CD14-positive monocyte (primary cell): ENCODE measurements around the gene DTL. TPM values are rescaled to one million over a fixed set of nuclear protein-coding genes. Genes with fewer than 3 reads are reported as not detected.

Source experiments
- DNase-seq, 3 donors: peaks; one replicate each; pipeline ENCODE4 v3.0.0-alpha.2; 2011 to 2022
- H2AFZ ChIP-seq: 2 replicates; pipeline ENCODE4 v1.6.0; 2012; ENCODE audit warnings: mild to moderate bottlenecking, low read depth, low read length, inconsistent platforms; ENCODE audit not compliant: insufficient read depth, poor library complexity, severe bottlenecking
- H3K27ac ChIP-seq, 2 donors: 1 replicate in 1 of 2; 2 replicates in 1 of 2; pipeline ENCODE4 v1.5.1; 2012 to 2013; ENCODE audit warnings: low read length in 2 of 2, control low read depth in 1 of 2, inconsistent platforms in 1 of 2, low read depth in 1 of 2, mild to moderate bottlenecking in 1 of 2
- H3K27me3 ChIP-seq, 2 donors: one replicate each; pipeline versions ENCODE4 v1.6.0 to v1.6.1; 2011 to 2013; ENCODE audit warnings: low read length in 2 of 2; ENCODE audit not compliant: control insufficient read depth in 2 of 2, insufficient read depth in 2 of 2
- H3K36me3 ChIP-seq, 2 donors: replicated peaks in 1 of 2; 1 replicate in 1 of 2; 2 replicates in 1 of 2; pipeline versions ENCODE4 v1.5.1 to v1.6.1; 2012 to 2013; ENCODE audit warnings: low read length in 2 of 2, control low read depth in 1 of 2, inconsistent platforms in 1 of 2, mild to moderate bottlenecking in 1 of 2; ENCODE audit not compliant: insufficient read depth in 2 of 2, control insufficient read depth in 1 of 2
- H3K4me1 ChIP-seq, 2 donors: 1 replicate in 1 of 2; 2 replicates in 1 of 2; pipeline versions ENCODE4 v1.5.1 to v1.6.1; 2012 to 2013; ENCODE audit warnings: low read length in 2 of 2, control low read depth in 1 of 2, inconsistent platforms in 1 of 2, mild to moderate bottlenecking in 1 of 2, moderate library complexity in 1 of 2; ENCODE audit not compliant: insufficient read depth in 2 of 2, control insufficient read depth in 1 of 2
- H3K4me2 ChIP-seq: replicated peaks from 2 replicates; pipeline ENCODE3; 2012; ENCODE audit warnings: low read length, moderate library complexity, mild to moderate bottlenecking; ENCODE audit not compliant: poor library complexity, severe bottlenecking; ENCODE audit errors: extremely low read depth
- H3K4me3 ChIP-seq, 3 experiments: fragments of 200-600 bp in 1 of 3; sonication (generic) in 1 of 3; replicated peaks in 1 of 3; 1 replicate in 2 of 3; 2 replicates in 1 of 3; pipeline ENCODE4 v1.5.1; 2011 to 2013; ENCODE audit warnings: low read length in 3 of 3, mild to moderate bottlenecking in 3 of 3, control low read depth in 2 of 3, low read depth in 2 of 3, inconsistent platforms in 1 of 3, moderate library complexity in 1 of 3
- H3K79me2 ChIP-seq: 2 replicates; pipeline ENCODE4 v1.6.0; 2012; ENCODE audit warnings: mild to moderate bottlenecking, control low read depth, inconsistent platforms, low read length, moderate library complexity; ENCODE audit not compliant: insufficient read depth
- H3K9ac ChIP-seq: 2 replicates; pipeline ENCODE4 v1.6.0; 2017; ENCODE audit warnings: low read length, mild to moderate bottlenecking; ENCODE audit not compliant: insufficient read depth, poor library complexity, severe bottlenecking
- H3K9me3 ChIP-seq, 2 donors: replicated peaks in 1 of 2; 1 replicate in 1 of 2; 2 replicates in 1 of 2; pipeline versions ENCODE4 v1.5.1 to v1.6.1; 2012 to 2013; ENCODE audit warnings: low read length in 2 of 2, control low read depth in 1 of 2; ENCODE audit not compliant: control insufficient read depth in 1 of 2, insufficient read depth in 1 of 2
- H4K20me1 ChIP-seq: 2 replicates; pipeline ENCODE4 v1.6.0; 2012; ENCODE audit warnings: mild to moderate bottlenecking, low read length, control low read depth, moderate library complexity; ENCODE audit not compliant: insufficient read depth
- H3K27ac Mint-ChIP-seq, 7 donors: one replicate each; pipeline ENCODE4 v1.8.0; 2020; ENCODE audit warnings: mild to moderate bottlenecking in 7 of 7, mixed read lengths in 7 of 7, moderate library complexity in 6 of 7, inconsistent platforms in 2 of 7
- H3K27me3 Mint-ChIP-seq, 3 donors: one replicate each; pipeline ENCODE4 v1.8.0; 2021 to 2022; ENCODE audit warnings: low read depth in 3 of 3, mild to moderate bottlenecking in 3 of 3, mixed read lengths in 3 of 3, moderate library complexity in 3 of 3, inconsistent platforms in 1 of 3
- H3K36me3 Mint-ChIP-seq, 2 donors: one replicate each; pipeline ENCODE4 v1.8.0; 2020; ENCODE audit warnings: mixed read lengths in 2 of 2, inconsistent platforms in 1 of 2, mild to moderate bottlenecking in 1 of 2
- H3K4me1 Mint-ChIP-seq: one replicate; pipeline ENCODE4 v1.8.0; 2020; ENCODE audit warnings: mild to moderate bottlenecking, mixed read lengths
- H3K4me3 Mint-ChIP-seq, 2 donors: one replicate each; pipeline ENCODE4 v1.8.0; 2020; ENCODE audit warnings: mild to moderate bottlenecking in 2 of 2, mixed read lengths in 2 of 2, moderate library complexity in 1 of 2
- H3K9me3 Mint-ChIP-seq, 7 donors: one replicate each; pipeline ENCODE4 v1.8.0; 2020 to 2022; ENCODE audit warnings: mixed read lengths in 7 of 7, mild to moderate bottlenecking in 6 of 7, moderate library complexity in 6 of 7, inconsistent platforms in 2 of 7
- WGBS: methylation state at CpG from one replicate; pipeline ENCODE4 v1.1.5; 2013; ENCODE audit warnings: missing lambda C conversion rate; ENCODE audit not compliant: insufficient coverage; 5-methylcytosine and 5-hydroxymethylcytosine counted together
- intact Hi-C, 2 donors: fragments of 100-400 bp; cut with micrococcal nuclease; formaldehyde crosslinking; loops; one replicate each; pipeline versions ENCODE4 v1.15.0 to v1.15.1; 2023
- polyA plus RNA-seq, 3 donors: library from polyadenylated mRNA; depleted of rRNA in 1 of 3; unstranded in 2 of 3; stranded (reverse) in 1 of 3; fragments of 300-500 nt in 2 of 3; fragments of >200 nt in 1 of 3; fragmentation: Illumina TruSeq in 2 of 3; gene quantifications; 1 replicate in 2 of 3; 2 replicates in 1 of 3; pipeline ENCODE4 v1.2.3, GENCODE V29; 2012 to 2021
- TF ChIP-seq, protein P1 (sequence below): fragments of 200-600 bp; IDR thresholded peaks from one replicate; pipeline ENCODE4 v1.8.0; 2022; ENCODE audit warnings: antibody characterized with exemption, mild to moderate bottlenecking

DTL gene
- polyA plus RNA-seq, 3 donors = not detected

- Histone ChIP-seq H3K9ac (no peak overlapping the region), H3K4me3 (no peak overlapping the region), H3K27ac (peak overlapping the region in 1 of 2 donors; percentile 57), H3K4me2 (no peak overlapping the region), H3K79me2 (no peaks in the 10 kb centered on the region), H4K20me1 (no peaks in the 10 kb centered on the region), H3K9me3 (no peaks in the 10 kb centered on the region), H3K36me3 (no peaks in the 10 kb centered on the region), H2AFZ (no peak overlapping the region), H3K27me3 (no peaks in the 10 kb centered on the region), H3K4me1 (peaks cover 13 to 19% of the 10 kb centered on the region in 2 donors)
- Mint-ChIP-seq H3K36me3 (peaks cover 3 to 4% of the 10 kb centered on the region in 2 donors), H3K27me3 (peaks cover 0 to 1% (median 0%) of the 10 kb centered on the region in 3 donors), H3K4me1 (peaks cover 23% of the 10 kb centered on the region), H3K27ac (peak overlapping the region in 3 of 7 donors; percentile 17 to 82 (median 51)), H3K4me3 (no peak overlapping the region), H3K9me3 (no peaks in the 10 kb centered on the region)
- WGBS = 99% methylated on average over 8 of the region's 9 CpGs
- intact Hi-C loops = no loop called here
- DNase-seq = no peak
- TF ChIP-seq, protein P1, sequence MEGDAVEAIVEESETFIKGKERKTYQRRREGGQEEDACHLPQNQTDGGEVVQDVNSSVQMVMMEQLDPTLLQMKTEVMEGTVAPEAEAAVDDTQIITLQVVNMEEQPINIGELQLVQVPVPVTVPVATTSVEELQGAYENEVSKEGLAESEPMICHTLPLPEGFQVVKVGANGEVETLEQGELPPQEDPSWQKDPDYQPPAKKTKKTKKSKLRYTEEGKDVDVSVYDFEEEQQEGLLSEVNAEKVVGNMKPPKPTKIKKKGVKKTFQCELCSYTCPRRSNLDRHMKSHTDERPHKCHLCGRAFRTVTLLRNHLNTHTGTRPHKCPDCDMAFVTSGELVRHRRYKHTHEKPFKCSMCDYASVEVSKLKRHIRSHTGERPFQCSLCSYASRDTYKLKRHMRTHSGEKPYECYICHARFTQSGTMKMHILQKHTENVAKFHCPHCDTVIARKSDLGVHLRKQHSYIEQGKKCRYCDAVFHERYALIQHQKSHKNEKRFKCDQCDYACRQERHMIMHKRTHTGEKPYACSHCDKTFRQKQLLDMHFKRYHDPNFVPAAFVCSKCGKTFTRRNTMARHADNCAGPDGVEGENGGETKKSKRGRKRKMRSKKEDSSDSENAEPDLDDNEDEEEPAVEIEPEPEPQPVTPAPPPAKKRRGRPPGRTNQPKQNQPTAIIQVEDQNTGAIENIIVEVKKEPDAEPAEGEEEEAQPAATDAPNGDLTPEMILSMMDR = no peak
These were observed 90.1 kb downstream of the DTL start for GRCh38 chr1:212125654-212126053.

DNA sequence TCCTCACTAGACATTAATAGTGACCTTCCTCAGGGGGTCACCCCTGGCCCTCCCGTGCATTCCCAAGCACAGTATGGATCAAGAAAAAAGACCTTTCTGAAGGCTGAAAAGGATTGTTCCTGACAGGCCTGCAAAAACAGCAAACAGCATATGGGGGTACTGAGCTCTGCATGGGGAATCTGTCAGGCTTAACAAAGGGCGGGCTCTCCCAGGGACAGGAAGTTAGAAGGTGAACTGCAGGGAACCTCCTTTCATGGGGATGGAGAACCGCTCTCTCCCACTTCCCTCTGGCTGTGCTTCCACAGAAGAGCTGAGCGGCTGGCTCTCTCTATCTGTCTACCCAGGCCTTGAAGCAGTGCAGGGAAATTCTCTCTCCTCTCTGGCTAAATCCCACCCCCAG is 91.7 kb downstream of the DTL start:
- peak overlapping the region in 1 of 7 donors; percentile 23 for H3K27ac Mint-ChIP-seq
- Histone ChIP-seq H3K4me2 (no peak overlapping the region), H3K4me3 (no peak overlapping the region), H3K9me3 (no peaks in the 10 kb centered on the region), H3K9ac (no peak overlapping the region), H2AFZ (no peak overlapping the region), H3K4me1 (peaks cover 13 to 19% of the 10 kb centered on the region in 2 donors), H4K20me1 (no peaks in the 10 kb centered on the region), H3K79me2 (no peaks in the 10 kb centered on the region), H3K36me3 (peaks cover 0 to 7% of the 10 kb centered on the region in 2 donors), H3K27ac (no peak overlapping the region), H3K27me3 (no peaks in the 10 kb centered on the region)
- DNase-seq = no peak
- H3K36me3 Mint-ChIP-seq = peaks cover 7 to 9% of the 10 kb centered on the region in 2 donors
- peaks cover 0 to 1% (median 0%) of the 10 kb centered on the region in 3 donors for H3K27me3 Mint-ChIP-seq
- WGBS = 93% methylated on average over 2 of the region's 4 CpGs
- H3K9me3 Mint-ChIP-seq = peaks cover 0 to 2% (median 0%) of the 10 kb centered on the region in 7 donors
- H3K4me1 Mint-ChIP-seq = peaks cover 23% of the 10 kb centered on the region
- intact Hi-C loops = no loop called here
- TF ChIP-seq, protein P1 = no peak
- H3K4me3 Mint-ChIP-seq = no peak overlapping the region
